ENCODE data around the gene HOXD3.

Gene HOXD3

DNA sequence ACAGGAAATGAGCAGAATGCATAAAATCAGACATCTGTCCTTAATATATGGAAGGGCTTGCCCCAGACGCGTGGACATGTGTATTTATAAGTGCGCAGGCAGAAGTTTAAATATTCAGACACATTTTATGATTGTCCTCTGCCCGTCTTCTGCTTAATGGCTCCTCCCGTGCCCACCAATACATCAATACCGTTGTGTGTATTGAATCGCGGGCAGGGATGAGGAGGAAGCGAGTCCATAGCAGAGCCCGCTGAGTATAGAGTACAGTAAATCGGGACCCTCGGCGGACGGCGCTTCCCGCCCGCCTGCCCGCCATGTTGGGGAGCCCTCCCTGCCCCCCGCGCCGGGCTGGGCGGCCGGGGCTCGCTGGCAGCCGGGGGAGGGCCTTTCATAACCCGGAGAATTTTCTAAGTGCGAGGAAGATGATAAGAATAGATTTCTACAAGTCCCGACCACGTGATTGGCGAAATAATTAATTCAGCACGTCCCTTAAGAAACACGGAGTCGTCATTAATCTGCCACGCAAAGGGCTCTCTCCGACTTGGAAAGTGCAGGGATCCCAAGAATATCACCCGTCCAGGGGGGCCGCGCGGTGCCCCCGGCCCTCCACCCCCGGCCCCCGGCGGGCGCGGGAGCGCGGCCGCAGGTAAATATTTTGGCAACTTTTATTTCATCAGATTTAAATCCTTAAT is at the start of gene HOXD3:
Gene HOXD3, plus strand, starts transcription at position 501 of the 692 bp plus-strand sequence. CDS start 11,808 bp downstream, outside the sequence.
- no peak for DNase-seq

GRCh38 chr2:176107731-176108181 is 49.4 kb upstream of the HOXD3 start:
- DNase-seq, result no peak

DNA sequence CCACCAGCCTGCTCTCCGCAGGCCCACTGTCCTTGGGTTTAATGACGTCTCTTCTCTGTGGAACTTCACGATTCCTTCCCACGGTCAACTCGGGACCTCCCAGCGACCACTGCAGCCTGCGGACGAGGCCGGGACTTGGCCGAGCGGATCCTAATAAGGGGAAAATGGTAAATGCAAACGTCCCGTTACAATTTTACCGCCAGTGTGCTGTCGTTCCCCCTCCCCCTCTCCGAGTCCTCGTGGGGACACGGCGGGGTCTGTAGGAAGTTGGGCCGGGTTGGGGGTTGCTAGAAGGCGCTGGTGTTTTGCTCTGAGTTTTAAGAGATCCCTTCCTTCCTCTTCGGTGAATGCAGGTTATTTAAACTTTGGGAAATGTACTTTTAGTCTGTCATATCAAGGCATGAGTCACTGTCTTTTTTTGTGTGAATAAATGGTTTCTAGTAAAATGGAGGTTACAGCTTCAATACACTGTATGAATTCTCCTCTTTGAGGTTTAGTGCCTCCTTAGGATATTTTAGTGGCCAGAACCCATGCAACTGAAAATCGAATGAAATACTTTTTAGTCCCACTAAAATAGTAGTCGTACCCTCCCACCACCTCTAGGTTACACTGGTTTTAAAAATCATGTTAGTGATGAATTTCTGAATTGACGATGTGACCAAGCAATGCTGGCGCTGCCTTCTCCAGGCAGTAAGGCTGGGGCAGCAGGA is 47.8 kb upstream of the HOXD3 start:
- no peak for DNase-seq

GRCh38 chr2:176109946-176110345 is 47.2 kb upstream of the HOXD3 start:
- no peak for DNase-seq

DNA sequence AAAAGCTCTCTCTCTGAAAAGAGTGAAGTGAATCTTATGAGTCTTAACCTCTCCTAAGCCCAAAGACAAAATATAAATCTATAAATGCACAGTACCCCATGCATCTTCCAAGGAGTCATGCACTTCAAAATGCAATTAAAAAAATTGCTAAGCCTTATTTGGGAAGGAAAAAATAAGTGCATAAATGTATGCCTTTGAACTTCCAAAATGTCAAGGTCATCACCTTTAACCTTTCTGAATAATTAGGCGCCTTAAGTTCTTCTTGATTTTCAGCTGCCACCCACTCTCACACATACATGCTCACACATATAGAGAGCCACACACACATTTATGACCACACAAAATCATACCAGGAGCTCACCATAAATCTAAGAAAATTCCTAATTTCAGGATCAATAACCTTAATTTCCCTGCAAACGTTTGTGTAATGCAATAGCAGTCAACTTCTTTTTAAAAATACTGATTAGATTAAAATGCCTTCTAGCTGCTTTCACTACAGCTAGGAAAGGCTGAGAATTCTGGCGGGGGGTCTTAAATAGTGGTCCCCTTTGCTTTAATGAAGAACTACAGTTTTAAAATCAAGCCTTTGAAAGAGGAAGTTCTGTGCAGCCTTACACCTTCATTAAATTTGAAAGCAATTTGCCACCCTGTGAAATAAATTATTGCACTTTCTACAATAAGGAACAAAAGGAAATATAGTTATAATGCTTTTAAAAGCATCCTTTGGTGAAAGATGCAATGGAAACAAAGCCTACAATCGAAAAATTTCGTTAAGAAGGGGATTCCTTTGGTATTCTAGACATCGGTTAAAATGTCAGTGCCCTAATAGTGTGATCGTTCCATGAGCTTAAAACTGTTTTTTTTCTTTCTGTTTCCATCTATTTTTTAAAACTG is 46.4 kb upstream of the HOXD3 start:
- DNase-seq, result no peak

- DNase-seq, result no peak
Observed at GRCh38 chr2:176111309-176111663, 45.8 kb upstream of the HOXD3 start.

GRCh38 chr2:176111846-176112374 is 45.2 kb upstream of the HOXD3 start:
- no peak for DNase-seq

DNA sequence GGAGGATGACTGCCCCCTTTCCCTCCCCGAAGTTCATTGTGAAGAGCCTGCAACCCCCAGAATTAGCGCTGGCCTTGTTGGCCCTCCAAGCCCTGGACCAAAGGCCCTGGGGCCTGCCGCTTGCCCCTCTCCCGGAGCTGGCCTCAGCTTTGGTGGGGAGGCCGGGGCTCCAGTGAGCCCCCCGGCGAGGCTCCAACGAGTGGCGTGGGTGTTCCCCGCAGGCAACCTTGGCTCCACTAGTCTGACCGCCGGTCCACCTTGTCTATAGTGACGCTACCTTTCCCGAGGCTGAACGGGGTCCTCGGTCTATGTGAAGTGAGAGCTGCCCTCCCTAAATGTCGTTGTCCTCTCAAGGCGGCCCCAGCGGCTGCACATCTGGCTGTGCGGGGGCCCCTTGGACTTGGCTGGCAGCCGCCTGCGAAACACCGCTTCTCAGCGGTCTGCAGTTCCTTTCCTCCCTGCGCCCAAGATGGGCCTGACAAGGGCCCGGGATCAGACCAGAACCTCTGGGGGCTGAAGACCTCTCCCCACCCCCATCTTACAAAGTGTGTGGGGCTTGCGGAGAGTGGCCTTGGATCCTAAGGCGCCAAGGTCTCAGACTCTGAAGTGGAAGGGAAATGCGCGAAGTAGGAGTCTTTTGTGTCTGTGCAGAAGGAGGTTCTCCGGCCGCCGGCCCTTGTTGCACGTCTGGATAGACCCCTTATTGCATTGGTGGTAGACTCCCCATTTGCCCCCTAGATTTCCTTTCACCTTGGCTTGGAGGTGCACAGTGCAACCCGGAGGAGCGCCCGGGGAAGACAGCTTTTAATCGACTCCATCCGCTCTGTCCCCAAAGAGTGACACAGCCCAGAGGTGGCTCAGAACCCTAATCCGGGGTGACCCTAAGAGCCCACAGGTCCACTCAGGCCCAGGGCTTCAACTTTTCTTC is 44.5 kb upstream of the HOXD3 start:
- DNase-seq, result no peak

- DNase-seq, result no peak
Observed at GRCh38 chr2:176114120-176114929, 42.8 kb upstream of the HOXD3 start.

DNA sequence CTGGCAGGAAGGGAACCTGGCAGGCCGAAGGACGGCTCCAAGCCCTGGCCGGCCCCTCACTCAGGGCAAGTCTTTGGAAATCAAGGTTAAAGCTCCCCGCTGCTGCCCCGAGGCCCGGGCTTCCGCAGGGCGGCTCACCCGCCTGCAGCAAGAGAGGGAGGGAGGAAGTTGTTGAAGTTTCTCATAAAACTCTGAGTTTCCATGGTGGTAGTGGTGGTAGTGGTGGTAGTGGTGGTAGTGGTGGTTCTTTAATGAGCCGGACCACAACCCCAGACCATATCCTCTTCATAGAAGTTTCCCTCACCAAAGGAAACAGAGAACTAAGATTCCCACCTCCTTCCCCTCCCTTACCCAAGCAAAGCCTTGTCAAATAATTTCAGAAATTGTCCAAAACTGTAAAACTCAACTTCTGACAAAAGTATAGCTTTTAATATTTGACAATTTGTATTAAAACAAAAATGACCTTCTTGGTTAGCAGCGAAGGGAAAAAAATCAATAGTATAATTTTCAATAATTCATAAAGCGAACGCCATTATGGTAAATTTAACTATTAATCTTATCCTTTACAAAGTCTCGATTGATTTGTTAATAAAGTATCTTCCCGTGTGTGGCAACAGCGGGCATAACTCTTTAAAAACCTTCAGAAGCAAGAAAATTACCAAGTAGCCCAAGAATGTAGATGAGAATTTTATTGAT is 42.0 kb upstream of the HOXD3 start:
- DNase-seq, result no peak

DNA sequence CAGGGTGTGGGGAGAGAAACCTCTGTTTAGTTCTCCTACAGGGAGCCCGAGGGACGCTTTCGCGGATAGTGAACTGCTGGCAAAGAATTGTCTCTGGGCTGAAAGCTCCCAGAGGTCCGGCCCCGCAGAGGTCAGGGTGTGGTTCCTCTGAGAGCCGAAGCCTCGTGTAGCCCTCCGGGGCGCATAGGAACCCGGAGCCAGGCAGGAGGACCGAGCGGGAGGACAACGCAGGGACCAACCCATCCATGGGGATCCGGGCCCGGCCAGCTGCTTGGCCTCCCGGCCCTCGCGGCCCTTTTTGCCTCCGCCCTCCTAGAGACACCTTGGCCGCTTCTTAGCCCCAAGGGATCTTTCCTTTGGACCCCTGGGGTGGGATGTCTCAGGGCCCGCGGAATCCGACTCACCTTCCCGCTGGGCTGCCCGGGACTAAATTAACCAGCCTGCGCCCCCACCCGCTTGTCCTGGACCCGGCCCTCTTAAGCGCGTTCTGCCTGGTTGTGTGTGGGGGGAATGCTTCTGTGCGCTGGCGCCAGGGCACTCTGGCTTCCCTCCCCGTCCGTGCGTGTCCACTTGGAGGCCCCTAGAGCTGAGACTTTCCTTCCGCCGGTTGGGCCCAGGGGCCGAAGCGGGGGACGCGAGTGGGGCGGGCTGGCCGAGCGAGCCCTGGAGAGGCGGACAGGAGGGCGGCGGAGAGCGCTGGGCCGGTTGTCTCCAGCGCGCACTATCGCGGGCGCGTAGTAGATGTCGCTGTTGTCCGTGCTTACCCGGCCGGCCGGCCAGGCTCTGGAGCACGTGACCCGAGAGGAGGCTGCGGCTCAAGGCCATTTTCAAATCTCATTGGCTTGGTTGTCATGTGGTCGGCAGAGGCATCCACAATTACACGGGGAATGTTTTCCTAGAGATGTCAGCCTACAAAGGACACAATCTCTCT is 41.0 kb upstream of the HOXD3 start, which contains the start of gene HOXD10:
Gene HOXD10, plus strand, starts transcription at position 896 of the 931 bp plus-strand sequence. CDS start 56 bp downstream, outside the sequence.
- DNase-seq, result no peak

GRCh38 chr2:176117162-176117822 is 39.8 kb upstream of the HOXD3 start:
- DNase-seq, result no peak

DNA sequence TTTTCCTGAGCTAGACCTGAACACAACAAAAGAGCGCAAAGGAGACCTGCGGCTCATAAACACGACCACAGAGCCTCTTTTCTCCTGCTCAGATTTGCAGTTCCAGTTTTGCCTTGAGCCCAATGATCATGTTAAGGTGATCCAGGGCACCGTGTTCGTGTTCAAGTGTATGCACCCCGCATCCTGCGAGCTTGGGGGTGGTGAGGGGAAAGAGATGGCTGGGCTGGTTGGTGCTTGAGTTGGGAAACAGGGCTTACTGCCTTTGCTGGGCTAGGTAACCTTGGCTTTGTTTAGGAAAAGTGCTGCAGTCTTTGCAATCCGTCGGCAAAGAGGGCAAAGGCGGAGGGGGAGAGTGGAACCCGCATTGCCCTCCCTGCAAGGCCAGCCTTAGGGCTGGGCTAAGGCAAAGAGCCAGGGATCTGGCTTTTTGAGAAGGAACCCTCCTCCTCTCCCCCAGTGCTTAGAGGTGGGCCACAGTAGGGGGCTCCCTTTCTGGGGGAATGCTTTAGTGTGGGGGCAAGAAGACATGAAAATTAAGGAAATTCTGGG is 39.2 kb upstream of the HOXD3 start:
- no peak for DNase-seq

DNA sequence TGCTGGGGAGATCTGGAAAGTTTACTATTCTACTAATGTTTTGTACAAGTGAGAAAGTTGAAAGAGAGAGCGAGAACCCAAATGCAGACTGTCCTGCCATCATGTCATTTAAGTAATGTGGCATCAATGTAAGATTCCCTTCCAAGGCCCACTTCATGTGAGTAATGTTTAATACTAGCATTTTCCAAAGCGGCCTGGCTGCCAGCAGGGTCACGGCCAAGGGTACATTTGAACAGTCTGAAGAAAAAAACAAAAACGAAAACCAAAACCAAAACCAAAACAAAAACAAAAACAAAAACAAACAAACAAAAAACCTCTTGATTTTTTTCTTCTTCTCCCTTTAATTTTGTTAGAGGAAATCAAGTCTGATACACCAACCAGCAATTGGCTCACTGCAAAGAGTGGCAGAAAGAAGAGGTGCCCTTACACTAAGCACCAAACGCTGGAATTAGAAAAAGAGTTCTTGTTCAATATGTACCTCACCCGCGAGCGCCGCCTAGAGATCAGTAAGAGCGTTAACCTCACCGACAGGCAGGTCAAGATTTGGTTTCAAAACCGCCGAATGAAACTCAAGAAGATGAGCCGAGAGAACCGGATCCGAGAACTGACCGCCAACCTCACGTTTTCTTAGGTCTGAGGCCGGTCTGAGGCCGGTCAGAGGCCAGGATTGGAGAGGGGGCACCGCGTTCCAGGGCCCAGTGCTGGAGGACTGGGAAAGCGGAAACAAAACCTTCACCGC is 38.3 kb upstream of the HOXD3 start:
- DNase-seq, result no peak

- DNase-seq, result no peak
Observed at GRCh38 chr2:176120364-176121189, 36.5 kb upstream of the HOXD3 start.

Measured in hippocampal formation (tissue), 2 donors.